ENCODE results near the gene YEATS4.

DNA sequence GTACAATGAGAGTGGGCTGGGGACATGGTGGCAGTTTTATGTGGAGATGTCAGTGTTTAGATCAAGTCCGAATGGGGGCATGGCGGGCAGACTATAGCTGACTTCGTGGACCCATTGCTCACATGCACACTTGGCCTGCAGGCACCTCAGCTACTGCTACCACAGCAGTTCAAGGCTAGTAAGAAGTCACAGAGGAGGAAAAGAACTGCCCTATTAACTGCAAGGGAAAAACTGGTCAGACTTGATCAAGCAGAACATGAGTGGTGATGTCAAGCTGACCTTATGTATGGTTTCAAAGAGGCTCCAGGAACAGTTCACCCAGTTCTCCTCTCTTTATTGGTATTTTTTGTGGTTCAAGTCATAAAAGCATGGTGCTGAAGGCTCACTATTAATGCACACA, 80.5 kb downstream of the YEATS4 start:
- TF ChIP-seq, protein P1, sequence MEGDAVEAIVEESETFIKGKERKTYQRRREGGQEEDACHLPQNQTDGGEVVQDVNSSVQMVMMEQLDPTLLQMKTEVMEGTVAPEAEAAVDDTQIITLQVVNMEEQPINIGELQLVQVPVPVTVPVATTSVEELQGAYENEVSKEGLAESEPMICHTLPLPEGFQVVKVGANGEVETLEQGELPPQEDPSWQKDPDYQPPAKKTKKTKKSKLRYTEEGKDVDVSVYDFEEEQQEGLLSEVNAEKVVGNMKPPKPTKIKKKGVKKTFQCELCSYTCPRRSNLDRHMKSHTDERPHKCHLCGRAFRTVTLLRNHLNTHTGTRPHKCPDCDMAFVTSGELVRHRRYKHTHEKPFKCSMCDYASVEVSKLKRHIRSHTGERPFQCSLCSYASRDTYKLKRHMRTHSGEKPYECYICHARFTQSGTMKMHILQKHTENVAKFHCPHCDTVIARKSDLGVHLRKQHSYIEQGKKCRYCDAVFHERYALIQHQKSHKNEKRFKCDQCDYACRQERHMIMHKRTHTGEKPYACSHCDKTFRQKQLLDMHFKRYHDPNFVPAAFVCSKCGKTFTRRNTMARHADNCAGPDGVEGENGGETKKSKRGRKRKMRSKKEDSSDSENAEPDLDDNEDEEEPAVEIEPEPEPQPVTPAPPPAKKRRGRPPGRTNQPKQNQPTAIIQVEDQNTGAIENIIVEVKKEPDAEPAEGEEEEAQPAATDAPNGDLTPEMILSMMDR (IDR thresholded peaks at IDR 0.05), result no peak
- TF ChIP-seq POLR2A (IDR thresholded peaks at IDR 0.05), result no peak

All from heart left ventricle (tissue), 13 donors.